Activated naive CD8-positive, alpha-beta T cell treated with anti-CD3 and anti-CD28 coated beads for 36 hours (primary cell): ENCODE data around the gene CBX2. TPM values are rescaled to one million over a fixed set of nuclear protein-coding genes. Genes with fewer than 3 reads are reported as not detected.

Source experiments
- DNase-seq: peaks from one replicate; pipeline ENCODE4 v3.0.0; 2021
- H3K27ac Mint-ChIP-seq: one replicate; pipeline ENCODE4 v1.8.0; 2022; ENCODE audit warnings: mild to moderate bottlenecking, moderate library complexity, mixed read lengths
- H3K27me3 Mint-ChIP-seq: one replicate; pipeline ENCODE4 v1.8.0; 2022; ENCODE audit warnings: mild to moderate bottlenecking, mixed read lengths
- H3K36me3 Mint-ChIP-seq: one replicate; pipeline ENCODE4 v1.8.0; 2021; ENCODE audit warnings: mild to moderate bottlenecking, mixed read lengths
- H3K4me1 Mint-ChIP-seq: one replicate; pipeline ENCODE4 v1.8.0; 2021; ENCODE audit warnings: mixed read lengths
- H3K4me3 Mint-ChIP-seq: one replicate; pipeline ENCODE4 v1.8.0; 2022; ENCODE audit warnings: mild to moderate bottlenecking, moderate library complexity, mixed read lengths
- H3K9me3 Mint-ChIP-seq: one replicate; pipeline ENCODE4 v1.8.0; 2022; ENCODE audit warnings: mixed read lengths
- total RNA-seq, 2 experiments: library from RNA; stranded (reverse); gene quantifications; one replicate each; pipeline ENCODE4 v1.2.3, GENCODE V29; 2021

Gene CBX2
- total RNA-seq, 2 experiments from 2014 or later = 5.2 to 5.4 TPM

DNA sequence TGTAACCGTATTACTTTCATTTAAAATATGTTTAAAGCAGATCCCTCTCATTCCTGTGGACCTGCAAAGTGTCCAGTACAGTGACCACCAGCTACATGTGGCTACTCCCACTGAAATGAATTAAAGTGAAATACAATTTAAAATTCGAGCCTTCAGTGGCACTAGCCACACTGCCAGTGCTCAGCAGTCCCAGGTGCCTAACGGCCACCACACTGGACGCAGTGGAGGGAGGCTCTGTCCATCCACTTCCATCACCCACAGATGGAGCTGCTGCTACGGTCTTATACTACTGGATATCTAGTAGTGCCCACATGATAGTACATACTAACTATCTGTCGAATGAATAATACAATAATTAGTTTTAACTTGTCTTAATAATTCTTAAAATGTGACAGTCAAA lies 2.3 kb upstream of the CBX2 start:
- Mint-ChIP-seq H3K27me3 (peaks cover 73% of the 10 kb centered on the region), H3K4me3 (no peak overlapping the region), H3K36me3 (no peaks in the 10 kb centered on the region), H3K9me3 (no peaks in the 10 kb centered on the region), H3K27ac (no peak overlapping the region), H3K4me1 (peaks cover 12% of the 10 kb centered on the region)
- no peak for DNase-seq

DNA sequence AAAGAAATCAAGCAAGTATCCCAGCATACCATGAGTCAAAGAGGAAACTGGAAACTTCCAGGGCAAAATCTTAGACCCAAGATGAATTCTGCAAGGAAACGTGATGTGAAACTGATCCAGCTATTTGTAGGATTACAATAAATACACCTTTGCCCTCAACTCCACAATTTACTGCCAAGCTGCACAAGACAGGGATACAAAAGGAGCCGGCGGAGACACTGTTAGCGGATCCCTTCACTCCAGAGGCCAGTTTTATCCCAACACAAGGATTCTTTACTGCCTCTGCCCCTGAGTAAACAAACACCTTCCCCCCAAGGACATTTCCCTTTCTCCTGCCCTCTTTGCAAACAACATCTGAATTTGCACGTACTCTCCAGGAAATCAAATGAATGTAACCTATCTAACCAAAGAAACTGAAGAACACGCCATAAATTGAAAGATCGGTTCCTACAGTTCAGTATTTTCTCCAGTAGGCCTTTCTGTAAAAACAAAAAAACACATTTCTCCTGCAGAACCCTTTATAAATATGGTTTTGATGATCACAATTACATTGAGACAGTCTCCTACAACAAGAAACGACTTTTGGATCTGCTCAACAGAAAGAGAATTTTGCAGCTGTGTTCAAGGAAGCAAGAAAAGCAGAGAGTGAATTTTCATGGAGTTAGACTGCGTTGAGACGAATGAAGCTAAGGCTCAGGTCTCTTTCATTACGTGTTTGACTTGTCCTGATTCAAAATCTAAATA lies 1.4 kb upstream of the CBX2 start:
- Mint-ChIP-seq H3K27me3 (peaks cover 82% of the 10 kb centered on the region), H3K9me3 (no peaks in the 10 kb centered on the region), H3K36me3 (no peaks in the 10 kb centered on the region), H3K4me1 (peaks cover 19% of the 10 kb centered on the region), H3K27ac (no peak overlapping the region), H3K4me3 (no peak overlapping the region)
- no peak for DNase-seq

DNA sequence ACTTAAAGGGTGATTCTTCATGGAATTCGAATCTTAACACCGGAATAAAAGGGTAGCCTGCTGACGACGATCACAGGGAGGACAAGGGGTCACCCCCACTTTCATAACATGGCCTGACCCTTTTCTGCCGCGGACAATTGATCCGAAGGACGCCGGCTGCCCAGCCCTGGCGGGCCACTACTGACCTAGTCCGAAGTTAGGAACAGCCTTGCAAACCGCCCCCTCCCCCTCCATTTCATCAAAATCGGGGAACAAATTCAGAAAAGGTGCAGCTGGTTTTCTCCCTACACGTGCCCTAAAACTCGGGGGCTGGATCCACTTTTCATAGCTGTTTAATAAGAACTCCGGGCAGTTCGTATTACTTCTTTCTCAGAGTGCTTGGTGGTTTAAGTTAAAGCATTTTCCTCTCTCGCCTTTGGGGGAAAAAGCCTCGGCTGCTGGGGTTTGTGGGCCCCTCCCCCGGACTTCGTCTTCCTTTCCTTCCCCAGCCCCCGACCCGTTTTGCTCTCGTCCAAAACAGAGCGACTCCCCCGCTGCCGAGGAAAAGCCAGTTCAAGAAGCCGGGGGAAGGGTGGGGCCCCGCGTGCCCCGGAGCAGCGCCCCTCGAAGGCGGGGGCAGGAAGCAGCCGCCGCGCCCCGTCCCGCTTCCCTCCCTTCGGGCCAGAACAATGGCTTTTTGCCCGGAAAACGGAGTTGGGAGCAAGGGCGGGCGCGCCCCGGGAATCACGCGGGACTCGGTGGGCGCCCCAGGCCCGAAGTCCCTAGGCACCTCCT lies 641 bp upstream of the CBX2 start:
- Mint-ChIP-seq H3K27ac (no peak overlapping the region), H3K27me3 (peaks cover 83% of the 10 kb centered on the region), H3K4me1 (peaks cover 24% of the 10 kb centered on the region), H3K36me3 (no peaks in the 10 kb centered on the region), H3K9me3 (no peaks in the 10 kb centered on the region), H3K4me3 (peak overlapping the region; percentile 67)
- peak; percentile 50 for DNase-seq

DNA sequence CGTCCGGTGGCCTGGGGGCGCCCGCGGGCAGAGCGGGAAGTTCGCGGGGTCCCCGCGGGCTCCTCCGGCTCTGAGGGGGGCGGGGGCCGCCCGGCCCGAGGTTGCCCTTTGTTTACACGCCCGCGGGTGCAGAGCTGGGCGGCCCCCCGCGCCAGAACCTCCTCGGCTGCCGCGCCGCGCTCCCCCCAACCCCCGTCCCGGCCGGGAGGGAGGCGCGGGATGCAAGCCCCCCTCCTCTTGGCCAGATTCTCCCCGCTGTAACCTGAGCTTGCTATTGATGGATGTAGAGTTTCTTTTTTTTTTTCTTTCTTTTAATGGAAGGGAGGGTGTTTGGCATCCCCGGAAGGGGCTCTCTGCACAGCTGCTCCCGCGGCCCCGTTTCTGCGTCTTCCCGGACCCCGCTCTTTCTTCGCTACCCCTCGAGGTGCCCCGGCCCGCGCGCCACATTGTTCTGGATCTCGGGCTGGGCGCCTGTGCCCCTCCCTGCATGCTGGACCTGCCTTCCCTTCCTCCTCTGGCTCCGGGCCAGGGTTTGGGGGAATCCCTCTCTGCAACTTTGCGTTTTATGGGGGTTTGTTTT lies 646 bp downstream of the CBX2 start:
- DNase-seq = no peak
- Mint-ChIP-seq H3K36me3 (no peaks in the 10 kb centered on the region), H3K9me3 (no peaks in the 10 kb centered on the region), H3K27me3 (peaks cover 84% of the 10 kb centered on the region), H3K4me3 (peak overlapping the region; percentile 87), H3K4me1 (peaks cover 24% of the 10 kb centered on the region), H3K27ac (peak overlapping the region; percentile 65)

DNA sequence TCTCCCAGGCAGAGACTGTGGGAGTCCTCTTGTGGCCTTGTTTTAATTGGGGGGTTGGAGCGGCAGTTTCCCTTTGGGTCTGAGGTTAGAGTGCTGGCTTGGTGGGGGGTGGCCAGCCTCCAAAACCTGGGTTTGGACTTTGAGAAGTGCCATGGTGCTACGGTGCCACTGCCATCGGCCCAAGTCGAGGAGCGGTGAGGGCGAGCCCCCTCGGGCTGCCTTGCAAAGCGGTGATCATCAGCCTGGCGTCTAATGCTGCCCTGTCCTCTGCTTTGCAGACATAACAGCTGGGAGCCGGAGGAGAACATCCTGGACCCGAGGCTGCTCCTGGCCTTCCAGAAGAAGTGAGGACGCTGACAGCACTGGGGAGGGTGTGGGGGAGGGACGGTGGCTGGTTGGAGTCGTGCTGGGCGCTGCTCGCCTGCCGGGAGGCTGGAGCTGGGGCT lies 1.2 kb downstream of the CBX2 start:
- H3K36me3 Mint-ChIP-seq = no peaks in the 10 kb centered on the region
- peaks cover 81% of the 10 kb centered on the region for H3K27me3 Mint-ChIP-seq
- peak overlapping the region; percentile 65 for H3K27ac Mint-ChIP-seq
- peaks cover 24% of the 10 kb centered on the region for H3K4me1 Mint-ChIP-seq
- peak overlapping the region; percentile 87 for H3K4me3 Mint-ChIP-seq
- no peak for DNase-seq
- no peaks in the 10 kb centered on the region for H3K9me3 Mint-ChIP-seq

DNA sequence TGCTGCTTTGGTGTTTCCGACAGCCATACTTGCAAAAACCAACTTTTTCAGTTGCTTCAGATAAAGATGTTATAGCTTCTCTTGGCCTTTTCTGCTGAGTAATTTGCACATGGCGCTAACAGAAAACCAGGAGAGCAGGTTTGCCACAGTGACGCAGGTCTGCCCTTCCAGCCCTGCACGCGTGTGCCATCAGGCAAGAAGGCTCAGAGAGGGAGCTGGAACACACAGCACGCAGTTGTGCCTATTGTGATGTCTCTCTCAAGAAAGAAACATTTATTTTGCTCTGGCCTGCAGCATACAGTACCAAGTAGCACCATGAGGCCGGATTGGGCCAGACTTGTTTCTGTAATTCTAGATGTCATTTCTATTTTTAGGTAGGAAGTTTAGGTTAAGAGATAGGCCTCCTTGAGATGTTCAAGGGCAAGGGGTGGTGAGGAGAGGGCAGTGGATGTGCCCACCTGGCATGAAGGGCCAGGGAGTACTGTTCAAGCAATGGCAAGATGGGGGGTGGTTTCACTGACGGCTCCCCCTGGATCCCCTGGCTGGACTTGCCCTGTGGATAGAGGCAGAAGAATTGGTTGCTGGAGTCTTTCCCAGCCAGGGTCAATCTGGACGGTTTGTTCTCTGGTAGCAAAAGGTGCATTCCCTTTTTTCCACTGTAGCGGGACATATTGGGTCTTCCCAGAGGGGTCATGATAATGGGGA lies 1.9 kb downstream of the CBX2 start:
- H3K9me3 Mint-ChIP-seq = no peaks in the 10 kb centered on the region
- H3K27ac Mint-ChIP-seq = no peak overlapping the region
- peaks cover 24% of the 10 kb centered on the region for H3K4me1 Mint-ChIP-seq
- H3K27me3 Mint-ChIP-seq = peaks cover 74% of the 10 kb centered on the region
- H3K4me3 Mint-ChIP-seq = no peak overlapping the region
- no peak for DNase-seq
- no peaks in the 10 kb centered on the region for H3K36me3 Mint-ChIP-seq

DNA sequence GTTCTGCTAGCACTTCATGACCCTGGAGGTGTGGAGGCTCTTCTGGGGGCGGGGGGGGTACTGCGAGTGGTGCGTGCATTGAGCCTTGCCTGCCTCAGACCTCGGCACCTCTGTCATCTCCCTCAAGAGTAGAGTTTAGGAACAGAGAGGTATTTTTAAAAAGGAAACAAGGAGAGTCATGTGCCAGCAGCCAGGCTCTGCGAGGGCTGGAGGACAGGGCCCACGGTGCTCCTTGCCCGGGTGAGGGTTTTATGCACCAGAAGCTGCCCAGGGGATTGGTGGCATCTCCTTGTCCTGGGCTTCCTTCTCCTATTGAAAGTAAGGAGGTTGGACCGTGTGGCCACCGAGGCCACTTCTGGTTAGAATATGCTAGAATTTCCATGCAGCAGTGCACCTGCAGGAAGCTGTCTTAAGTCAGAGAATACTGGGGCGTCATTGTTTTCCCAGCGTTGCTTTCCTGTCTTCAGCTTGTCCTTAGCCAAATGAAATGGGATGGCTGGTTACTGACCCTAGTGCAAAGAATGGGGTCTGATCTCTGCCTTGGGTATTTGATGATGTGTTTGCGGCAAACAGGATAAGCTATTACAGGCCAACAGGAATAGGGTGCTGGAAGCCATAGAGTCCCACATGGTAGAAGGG lies 3.2 kb downstream of the CBX2 start:
- Mint-ChIP-seq H3K27ac (no peak overlapping the region), H3K4me3 (no peak overlapping the region), H3K27me3 (peaks cover 68% of the 10 kb centered on the region), H3K4me1 (peaks cover 24% of the 10 kb centered on the region), H3K36me3 (no peaks in the 10 kb centered on the region), H3K9me3 (no peaks in the 10 kb centered on the region)
- DNase-seq = no peak

DNA sequence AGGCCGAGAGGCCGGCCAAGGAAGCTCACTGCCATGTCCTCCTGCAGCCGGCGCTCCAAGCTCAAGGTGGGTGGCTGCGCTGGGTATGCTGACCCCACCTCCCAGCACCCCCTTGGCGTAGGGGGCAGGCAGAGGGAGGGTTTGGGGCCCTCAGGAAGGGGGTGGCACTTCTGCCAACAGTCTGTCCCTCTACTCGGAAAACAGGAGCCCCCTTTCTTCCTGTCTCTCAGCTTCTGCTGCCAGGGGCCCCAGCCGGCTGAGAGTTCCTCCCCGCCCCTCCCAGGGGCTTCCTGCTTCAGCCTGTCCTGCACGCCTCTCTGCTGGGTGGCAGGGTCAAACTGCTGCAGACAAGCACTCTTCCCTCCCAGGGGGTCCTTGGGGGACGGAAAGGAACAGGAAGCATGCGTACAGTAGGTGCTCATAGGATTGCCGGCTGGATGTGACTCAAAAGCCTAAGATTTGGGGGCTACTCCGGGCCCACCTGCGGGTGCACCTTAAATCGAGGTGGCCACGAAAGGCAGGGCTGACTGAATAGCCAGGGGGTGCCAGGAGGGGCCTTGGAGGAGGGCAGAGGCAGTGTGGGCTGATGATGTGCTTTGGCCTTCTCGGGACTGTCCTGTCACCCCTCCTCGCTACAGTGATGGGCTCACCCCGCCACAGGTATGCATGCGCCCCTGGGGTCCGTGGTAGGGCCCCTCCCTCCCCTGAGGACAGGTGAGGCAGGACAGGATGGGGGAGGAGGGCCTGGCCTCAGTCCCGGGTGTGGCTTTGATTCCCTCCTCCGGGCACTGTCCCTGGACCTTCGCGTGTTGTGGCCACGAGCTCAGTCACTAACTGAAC lies 4.0 kb downstream of the CBX2 start:
- H3K27ac Mint-ChIP-seq = no peak overlapping the region
- DNase-seq = no peak
- H3K4me3 Mint-ChIP-seq = no peak overlapping the region
- H3K36me3 Mint-ChIP-seq = no peaks in the 10 kb centered on the region
- H3K9me3 Mint-ChIP-seq = no peaks in the 10 kb centered on the region
- H3K4me1 Mint-ChIP-seq = peaks cover 24% of the 10 kb centered on the region
- H3K27me3 Mint-ChIP-seq = peaks cover 67% of the 10 kb centered on the region

DNA sequence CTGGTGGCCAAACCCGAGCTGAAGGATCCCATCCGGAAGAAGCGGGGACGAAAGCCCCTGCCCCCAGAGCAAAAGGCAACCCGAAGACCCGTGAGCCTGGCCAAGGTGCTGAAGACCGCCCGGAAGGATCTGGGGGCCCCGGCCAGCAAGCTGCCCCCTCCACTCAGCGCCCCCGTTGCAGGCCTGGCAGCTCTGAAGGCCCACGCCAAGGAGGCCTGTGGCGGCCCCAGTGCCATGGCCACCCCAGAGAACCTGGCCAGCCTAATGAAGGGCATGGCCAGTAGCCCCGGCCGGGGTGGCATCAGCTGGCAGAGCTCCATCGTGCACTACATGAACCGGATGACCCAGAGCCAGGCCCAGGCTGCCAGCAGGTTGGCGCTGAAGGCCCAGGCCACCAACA lies 5.9 kb downstream of the CBX2 start:
- Mint-ChIP-seq H3K27me3 (peaks cover 75% of the 10 kb centered on the region), H3K36me3 (no peaks in the 10 kb centered on the region), H3K4me3 (no peak overlapping the region), H3K9me3 (no peaks in the 10 kb centered on the region), H3K27ac (no peak overlapping the region), H3K4me1 (peaks cover 18% of the 10 kb centered on the region)
- DNase-seq = no peak

DNA sequence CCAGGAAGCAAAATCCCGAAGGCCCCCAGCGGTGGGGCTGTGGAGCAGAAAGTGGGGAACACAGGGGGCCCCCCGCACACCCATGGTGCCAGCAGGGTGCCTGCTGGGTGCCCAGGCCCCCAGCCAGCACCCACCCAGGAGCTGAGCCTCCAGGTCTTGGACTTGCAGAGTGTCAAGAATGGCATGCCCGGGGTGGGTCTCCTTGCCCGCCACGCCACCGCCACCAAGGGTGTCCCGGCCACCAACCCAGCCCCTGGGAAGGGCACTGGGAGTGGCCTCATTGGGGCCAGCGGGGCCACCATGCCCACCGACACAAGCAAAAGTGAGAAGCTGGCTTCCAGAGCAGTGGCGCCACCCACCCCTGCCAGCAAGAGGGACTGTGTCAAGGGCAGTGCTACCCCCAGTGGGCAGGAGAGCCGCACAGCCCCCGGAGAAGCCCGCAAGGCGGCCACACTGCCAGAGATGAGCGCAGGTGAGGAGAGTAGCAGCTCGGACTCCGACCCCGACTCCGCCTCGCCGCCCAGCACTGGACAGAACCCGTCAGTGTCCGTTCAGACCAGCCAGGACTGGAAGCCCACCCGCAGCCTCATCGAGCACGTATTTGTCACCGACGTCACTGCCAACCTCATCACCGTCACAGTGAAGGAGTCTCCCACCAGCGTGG lies 6.5 kb downstream of the CBX2 start:
- no peak overlapping the region for H3K27ac Mint-ChIP-seq
- no peak for DNase-seq
- no peaks in the 10 kb centered on the region for H3K9me3 Mint-ChIP-seq
- H3K36me3 Mint-ChIP-seq = no peaks in the 10 kb centered on the region
- H3K4me1 Mint-ChIP-seq = peaks cover 16% of the 10 kb centered on the region
- H3K4me3 Mint-ChIP-seq = no peak overlapping the region
- H3K27me3 Mint-ChIP-seq = peaks cover 75% of the 10 kb centered on the region

DNA sequence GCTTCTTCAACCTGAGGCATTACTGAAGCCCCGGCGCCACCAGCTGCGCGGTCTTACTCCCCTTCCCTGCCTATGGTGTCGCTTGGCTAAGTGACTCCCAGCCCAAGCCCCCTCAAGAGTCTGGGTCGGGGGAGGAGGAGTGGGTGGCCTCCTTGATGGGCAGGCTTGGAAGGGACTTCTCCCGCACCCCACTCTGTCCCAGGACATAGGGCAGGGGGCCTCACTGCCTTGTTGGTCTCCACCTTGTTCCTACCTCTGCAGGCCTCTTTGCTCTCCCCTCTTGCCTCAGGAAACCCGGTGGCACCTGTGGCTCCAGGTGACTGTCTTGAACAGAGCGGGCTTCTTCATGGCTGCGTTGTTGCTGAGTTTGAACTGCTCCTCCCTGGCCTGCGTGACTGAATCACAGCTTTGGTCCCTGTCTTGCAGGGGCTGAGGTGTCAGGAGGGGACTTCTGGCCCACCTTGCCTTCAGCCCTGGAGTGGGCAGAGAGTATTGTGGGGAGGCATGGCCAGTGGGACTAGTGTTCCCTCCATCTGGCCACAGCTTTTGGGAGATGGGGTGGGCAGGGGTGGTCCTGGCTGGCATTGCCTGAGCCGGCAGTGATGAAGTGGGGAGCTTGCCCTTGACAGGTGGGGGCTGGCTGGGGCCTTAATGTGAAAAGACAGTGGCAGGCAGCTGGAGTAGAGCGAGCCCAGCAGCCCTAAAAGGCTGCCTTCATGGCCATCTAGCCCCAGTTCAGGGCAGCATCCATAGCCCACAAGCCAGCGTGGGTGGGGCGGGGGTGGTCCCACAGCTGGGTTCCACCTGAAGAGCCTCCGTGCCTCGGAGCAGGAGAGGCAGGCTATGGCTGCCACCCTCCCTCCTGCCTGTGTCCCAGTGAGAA lies 7.3 kb downstream of the CBX2 start:
- Mint-ChIP-seq H3K36me3 (no peaks in the 10 kb centered on the region), H3K27me3 (peaks cover 71% of the 10 kb centered on the region), H3K4me3 (no peak overlapping the region), H3K4me1 (peaks cover 13% of the 10 kb centered on the region), H3K27ac (no peak overlapping the region), H3K9me3 (no peaks in the 10 kb centered on the region)
- DNase-seq = no peak

DNA sequence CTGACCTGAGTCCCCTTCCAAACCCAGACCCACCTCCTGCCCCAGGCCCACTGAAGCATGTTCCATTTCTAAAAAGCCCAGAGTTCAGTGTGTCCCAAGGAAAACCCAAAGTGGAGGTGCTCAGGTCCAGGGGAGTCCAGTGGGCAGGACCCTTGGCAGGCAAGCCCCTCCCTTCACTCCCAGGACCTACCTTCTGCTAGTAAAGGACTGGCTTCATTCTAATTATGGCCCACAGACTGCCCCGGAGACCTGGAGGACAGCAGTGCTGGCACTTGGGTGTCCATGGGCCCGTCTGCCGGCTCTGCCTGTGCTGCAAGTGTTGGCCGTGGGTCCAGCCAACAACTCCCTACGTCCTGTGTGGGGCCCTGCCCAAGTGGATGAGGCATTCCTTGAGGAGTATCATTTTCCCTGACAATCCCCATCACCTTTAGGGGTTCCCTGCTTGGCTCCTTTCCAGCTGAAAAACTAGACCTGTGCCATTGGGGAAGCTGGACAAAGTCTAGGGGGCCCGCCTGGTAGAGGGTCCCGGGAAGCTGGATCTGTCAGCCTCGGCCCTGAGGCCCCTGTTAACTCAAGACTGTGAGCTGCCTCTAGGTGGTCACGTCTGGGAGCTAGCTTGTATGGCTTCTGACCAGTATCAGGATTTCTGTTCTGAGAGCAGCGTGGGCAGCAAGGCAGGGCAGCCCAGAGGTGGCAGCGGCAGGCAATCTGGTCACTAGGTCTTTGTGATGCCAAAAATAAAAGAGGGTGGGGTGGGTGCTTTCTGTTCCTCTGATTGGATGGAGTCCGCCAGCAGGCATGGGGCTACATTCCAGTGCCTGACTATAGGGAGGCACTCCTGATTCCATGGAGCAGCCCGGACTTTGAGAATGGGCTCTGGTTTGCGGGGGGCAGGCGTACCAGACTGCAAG lies 8.2 kb downstream of the CBX2 start:
- Mint-ChIP-seq H3K36me3 (no peaks in the 10 kb centered on the region), H3K27me3 (peaks cover 71% of the 10 kb centered on the region), H3K27ac (no peak overlapping the region), H3K4me3 (no peak overlapping the region), H3K4me1 (peaks cover 10% of the 10 kb centered on the region), H3K9me3 (no peaks in the 10 kb centered on the region)
- DNase-seq = no peak
